ENCODE results near the gene TTC38.

Gene TTC38

DNA sequence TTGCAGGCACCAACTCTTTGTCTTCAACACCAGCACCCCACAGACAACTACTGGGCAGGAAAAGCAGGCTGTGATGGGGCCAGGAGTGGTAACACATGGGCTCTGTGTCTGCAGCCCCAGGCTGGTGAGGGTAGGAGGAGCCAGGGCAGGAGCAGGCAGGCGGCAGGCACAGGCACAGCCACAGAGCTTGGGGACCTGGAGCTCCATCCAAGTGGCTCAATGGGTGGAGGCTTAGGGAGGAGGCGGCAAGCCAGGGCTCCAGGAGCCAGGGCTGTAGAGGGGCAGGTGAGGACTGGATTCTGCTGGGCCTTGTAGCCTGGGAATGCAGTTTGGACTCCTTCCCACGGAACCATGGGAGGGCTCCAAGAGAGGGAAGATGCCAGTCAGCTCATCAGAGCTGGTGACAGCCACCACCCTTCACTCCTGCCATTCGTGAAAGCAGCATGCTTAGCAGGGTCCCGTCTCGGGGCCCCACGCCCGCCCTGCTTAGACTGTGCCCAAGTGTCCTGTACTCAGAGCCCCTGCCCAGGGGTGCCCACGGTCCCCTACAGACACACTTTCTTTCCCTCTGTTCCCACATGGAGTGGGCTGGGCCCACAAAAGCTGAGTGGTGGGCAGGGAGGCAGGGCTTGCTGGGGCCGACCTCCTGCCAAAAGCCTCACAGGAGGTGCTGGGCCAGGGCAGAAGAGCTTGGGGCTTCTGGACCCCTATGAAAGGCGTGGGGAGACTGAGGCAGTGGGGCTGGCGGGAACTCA, 12.4 kb downstream of the TTC38 start:
- no peak for DNase-seq

DNA sequence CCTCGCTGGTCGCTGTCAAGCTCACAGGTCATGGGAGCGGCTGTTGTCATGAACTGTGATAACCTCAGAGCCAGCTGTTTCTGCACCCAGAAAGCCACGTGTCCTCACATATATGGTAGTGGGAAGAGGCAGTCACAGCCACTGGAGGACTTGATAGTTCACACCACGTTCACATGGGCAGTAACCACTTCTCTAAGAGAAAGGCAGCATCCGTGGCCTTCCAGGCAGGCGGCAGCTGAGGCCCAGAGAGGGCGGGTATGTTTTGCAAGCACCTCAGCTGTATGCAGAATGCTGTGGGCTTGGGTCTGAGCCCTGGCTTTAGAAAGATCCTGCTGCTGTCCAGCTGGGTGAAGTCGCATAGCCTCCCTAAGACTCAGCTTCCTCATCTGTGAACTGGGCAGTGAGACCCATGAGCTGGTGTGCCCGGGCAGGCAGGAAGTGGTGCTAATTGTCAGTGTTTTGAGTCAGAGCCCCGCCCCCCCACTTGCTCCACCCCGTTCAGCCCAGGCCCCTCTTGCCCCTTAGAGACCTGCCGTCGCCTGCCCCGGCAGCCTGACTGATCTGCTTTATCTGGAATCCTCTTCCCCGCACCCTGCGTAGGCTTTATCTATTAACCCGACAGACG, 13.3 kb downstream of the TTC38 start:
- no peak for DNase-seq

DNA sequence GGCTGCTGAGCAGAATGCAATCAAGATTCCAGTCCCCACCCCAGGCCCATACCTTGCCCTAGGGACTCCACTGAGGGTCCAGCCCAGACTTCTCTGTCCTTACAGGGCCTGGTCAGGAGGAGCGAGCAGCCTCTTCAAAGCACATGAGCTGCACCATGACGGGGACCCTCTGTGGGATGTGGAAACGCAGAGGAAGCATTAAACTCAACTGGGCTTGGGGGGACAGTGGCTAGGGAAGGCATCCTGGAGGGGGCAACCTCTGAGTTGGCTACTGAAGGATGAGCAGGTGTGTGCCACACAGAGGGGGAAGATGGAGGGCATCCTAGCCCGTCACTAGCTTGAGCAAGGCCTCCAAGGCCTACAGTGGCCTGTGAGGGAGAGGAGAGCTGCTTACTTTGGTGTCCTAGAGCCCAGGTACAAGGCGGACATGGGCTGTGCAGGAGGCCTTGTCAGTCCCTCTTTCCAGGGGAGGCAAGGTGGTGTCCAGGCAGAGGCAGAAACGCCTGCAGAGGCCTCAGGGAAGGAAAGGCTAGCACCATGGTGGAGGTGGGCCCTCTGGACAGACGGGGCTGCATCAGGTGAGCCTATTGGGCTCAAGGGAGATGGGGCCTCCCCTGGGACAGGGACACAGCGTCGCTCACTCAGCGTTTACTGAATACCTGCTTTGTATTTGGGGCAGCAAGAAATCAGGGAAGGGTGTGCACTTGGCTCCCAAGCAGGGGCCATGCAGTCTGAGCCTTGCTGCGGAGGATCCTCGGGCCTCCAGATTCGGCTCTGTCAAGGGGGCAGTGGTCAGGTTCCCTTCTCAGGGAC, 14.3 kb downstream of the TTC38 start:
- no peak for DNase-seq

DNA sequence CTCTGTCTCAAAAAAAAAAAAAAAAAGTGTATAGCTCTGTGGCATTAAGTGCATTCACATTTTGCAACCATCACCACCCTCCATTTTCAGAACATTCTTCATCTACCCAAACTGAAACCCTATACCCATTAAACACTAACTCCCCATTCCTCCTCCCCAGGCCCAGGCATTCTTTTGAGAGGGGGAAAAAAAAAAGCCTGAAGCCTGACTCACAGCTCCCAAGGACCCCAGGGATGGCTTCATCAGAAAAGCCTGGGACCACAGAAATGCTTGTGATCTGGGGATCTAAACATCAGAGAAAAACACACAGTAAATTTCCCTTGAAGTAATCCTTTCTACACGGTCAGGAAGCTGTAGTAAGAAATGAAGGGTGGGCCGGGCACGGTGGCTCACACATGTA, 18.2 kb downstream of the TTC38 start:
- DNase-seq, result no peak

DNA sequence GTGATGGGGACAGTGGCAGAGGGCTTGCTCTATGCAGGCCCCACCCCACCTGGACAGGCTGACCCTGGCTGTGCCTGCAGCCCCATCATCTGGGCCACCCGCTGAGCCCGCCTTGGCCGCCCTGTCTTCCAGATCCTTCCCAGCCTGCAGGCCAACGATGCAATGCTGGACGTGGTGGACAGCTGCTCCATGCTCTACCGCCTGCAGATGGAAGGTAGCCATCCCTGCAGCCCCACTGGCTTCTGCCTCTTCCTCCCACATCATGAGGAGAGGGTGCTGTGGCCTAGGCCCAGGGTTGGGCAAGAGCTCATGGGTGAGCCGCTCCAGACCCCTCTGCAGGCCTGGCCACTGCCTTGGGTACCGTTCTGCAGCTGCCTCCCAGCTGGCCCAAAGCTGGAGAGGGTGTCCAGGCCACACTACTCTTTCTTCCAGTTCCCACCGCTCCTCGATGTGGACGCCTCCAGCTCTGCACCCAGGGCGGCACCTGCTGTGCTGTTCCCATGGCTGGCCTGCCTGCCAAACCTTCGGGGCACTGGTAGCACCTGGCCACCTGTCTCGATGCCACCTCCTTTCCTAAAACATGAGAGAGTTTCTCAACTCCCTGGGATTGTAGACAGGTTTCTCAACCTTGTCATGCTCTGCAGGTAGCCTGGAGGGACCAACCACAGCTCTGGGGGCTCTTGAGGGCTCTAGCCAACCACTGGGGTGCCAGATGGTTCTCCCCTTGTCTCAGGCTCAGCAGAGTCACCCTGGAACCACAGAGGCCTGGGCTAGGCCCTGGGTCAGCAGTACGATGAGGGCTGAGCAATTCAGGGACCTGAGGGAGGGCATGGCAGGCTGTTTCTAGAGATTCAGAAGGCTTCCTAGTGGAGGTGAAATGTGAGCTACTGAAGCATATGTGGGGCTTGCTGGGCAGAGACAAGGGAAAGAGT, 19.4 kb downstream of the TTC38 start:
- no peak for DNase-seq

DNA sequence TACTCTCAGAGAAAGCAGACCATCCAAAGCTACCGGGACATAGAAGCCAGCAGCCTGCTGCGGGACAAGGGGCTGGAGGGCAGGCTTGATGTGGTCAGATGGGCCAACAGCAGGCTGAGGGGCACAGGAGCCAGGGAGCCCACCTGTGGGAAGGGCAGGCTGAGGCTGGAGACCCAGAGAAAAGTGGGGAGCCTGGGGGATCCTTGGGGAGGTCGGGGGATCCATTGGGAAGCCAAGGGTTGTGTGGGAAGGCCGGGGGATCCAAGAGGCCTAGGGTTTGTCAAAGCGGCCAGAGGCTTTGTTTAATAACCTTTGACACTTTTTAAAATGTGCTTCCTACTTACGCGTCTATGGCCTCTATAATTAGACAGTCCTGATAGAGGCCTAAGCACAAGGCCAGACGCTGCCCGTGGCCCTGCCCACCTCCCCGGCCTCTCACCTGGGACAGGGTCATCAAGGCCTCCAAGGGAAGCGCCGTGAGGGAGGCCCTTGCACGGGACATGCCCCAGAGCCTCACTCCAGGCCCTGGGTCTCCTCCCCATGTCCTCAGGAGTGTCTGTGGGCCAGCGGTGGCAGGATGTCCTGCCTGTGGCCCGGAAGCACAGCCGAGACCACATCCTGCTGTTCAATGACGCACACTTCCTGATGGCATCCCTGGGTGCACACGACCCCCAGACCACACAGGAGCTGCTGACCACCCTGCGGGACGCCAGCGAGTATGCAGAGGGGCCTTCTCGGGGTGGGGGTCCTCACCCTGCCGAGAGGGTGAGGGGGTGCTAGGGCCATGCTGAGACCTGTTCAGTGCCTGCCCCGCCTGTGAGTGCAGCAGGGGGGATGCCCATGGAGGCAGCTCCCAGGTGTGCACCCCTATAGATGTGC, 20.3 kb downstream of the TTC38 start:
- no peak for DNase-seq

DNA sequence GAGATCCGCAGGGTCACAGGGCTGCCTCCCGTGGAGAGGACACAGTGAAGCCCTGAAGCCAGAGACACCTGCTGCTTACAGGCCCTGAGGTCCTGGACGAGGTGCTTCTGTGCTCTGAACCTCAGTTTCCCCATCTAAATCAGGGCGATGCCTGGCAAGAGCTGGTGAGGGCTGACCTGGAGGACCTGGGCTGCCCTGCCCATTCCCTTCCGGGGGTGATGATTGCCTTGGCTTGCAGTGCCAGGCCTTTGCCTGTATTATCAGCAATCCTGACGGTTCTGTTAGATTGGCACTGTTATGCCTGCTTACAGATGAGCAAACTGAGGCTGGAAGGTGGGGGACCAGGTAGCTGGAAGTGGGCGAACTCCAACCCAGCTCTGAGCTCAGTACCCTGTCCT, 21.0 kb downstream of the TTC38 start:
- no peak for DNase-seq

DNA sequence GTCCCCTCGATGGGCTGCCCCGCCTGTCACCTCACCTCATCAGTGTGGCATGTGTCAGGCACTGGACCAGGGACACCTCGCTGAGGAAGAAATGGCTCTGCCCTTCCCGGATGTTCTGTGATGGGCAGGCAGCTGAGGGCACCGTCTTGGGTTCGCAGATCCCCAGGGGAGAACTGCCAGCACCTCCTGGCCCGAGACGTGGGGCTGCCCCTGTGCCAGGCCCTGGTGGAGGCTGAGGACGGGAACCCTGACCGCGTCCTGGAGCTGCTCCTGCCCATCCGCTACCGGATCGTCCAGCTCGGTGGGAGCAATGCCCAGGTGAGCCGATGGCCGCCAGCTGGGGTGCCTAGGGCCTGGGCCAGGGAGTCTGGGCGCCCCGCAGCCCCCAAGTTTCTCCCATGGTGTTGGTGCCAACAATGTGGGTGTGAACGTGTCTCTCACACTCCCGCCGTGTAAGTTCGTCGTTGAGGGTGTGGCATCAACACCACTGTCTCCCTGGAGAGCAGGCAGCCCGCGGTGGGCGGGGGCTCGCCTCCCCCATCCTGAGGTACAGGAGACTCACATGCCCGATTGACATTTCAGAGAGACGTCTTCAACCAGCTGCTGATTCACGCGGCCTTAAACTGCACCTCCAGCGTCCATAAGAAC, 21.6 kb downstream of the TTC38 start:
- no peak for DNase-seq

DNA sequence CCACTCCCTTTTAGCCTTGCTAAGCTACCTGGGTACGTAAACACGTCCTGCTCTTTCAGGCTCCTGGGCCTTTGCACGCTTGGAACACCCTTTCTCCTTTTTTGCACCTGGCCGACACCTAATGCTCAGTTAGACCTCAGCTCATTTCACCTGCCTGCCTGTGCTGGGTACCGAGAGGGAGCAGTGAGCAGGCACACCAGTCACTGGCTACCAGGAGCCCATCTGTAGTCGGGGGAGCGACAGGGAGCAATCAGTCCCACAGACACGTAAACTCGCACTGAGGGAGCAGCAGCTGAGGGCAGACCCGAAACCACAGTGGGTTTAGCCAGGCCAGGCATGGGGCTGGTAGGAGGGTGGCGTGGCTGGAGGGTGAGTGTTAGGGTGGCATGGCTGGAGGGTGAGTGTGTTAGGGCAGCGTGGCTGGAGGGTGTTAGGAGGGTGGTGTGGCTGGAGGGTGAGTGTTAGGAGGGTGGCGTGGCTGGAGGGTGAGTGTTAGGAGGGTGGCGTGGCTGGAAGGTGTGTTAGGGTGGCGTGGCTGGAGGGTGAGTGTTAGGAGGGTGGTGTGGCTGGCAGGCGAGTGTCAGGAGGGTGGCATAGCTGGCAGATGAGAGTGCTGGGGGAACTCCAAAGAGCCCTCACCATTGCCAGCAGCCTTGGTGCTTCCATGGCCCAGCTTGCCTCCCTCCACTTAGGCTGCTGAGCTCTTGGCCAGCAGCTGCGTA, 22.5 kb downstream of the TTC38 start:
- no peak for DNase-seq

DNA sequence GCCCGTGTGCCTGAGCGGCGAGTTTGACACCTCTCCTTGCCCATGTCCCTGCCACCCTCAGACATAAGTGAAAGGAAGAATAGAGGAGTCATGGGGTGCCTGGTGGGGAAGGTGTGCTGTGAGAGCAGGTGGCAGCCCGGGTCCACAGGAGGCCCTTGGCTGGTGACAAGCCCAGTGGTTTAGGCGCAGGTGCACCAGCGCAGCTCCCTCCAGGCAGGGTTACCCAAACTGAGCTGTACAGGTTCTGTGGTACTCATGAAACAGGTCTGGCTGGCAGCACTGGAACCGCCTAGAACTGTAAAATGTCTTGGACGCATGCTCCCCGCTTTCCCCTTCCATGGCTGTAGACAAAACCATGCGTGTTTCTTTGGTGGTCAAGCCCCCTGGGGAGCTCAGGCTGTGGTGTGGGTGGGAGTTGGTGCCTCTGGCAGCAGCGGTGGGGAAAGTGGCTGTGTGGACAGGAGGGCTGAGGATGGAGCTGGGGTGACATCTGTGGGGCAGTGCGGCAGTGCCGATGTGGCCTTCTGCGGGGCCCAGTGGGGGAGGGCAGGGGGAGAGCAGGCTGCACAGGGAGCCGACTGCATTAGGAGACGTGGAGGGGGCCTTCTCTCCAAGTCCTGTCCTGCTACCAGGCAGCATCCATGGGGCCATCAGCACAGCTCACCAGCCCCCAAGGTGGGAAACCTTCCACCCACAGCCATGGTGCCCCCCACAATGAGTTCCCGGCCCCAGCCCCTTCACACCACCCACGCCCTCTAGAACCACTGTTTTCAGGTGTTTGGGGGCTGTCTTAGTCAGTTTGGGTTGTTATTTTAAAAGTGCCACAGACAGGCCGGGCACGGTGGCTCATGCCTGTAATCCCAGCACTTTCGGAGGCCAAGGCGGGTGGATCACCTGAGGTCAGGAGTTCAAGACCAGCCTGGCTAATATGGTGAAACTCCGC, 23.3 kb downstream of the TTC38 start:
- DNase-seq, result no peak

DNA sequence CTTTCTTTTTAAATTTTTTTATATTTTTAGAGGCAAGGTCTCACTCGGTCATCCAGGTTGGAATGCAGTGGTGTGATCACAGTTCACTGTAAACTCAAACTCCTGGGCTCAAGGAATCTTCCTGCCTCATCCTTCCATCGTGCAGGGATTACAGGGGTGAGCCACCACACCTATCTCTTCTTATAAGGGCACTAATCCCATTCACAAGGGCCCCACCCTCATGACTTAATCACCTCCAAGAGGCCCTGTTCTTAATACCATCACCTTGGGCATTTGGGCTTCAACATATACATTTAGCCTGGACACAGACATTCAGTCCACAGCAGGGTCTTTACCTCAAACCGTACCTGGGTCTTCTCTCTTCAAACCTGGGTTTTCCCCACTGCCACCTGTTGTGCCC, 24.4 kb downstream of the TTC38 start:
- no peak for DNase-seq

DNA sequence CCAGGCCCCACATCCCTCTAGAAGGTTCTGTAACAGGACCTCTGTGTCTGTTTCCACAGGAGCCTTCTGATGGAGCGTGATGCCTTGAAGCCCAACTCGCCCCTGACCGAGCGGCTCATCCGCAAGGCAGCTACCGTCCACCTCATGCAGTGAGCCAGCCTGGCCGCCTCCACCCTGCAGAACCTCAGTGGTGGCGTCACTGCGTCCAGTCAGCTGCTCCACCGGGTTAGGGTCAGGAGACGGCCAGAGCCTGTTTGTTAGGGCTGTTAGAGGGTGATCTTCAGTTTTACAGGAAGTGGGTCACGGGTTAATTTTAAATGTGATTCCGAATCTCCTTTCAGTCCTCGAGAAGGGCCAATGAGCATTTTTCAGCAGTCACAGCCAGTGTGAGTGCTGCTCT, 24.9 kb downstream of the TTC38 start:
- DNase-seq, result no peak

DNA sequence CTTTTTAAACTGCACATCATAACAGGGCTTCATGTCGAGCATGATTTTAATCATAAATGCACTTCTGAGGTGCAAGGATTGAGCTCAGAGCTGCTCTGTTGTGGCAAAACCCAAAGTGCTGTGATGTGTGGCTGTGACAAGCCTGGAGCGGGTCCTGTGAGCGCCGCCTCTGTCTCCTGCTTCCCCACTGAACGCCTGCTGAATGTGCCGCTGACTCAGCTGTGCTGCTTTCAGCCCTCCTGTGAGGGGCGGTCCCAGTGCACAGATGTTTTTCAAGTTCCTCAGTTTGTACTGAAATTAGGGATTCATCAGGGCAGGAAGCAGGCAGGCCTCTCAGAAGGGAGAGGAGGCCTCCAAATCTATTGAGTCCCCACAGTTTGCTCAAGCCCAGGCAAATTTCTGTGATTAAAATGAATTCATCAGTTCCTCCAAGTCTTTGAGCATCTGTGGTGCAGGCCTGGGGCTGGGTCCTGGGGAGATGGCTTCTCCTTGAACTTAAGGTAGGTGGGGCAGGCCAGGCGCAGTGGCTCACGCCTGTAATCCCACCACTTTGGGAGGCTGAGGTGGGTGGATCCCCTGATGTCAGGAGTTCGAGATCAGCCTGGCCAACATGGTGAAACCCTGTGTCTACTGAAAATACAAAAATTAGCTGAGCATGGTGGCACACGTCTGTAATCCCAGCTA, 25.9 kb downstream of the TTC38 start:
- DNase-seq, result no peak

DNA sequence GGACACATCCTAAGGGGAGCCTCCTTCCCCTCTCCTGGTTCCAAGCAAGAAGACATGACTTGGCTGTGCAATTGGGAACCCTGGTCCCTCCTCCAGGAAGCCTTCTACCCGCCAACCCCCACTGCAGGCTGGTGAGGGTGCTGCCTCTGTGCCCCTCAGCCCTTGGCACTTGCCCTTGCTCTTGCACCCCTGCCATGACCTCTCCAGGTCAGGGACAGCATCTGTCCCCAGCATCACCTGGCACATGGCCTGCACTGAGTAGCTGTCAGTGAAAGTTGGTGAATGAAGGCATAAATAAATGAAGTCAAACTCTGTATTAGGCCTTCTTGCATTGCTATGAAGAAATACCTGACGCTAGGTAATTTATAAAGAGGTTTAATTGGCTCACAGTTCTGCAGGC, 27.0 kb downstream of the TTC38 start:
- no peak for DNase-seq

DNA sequence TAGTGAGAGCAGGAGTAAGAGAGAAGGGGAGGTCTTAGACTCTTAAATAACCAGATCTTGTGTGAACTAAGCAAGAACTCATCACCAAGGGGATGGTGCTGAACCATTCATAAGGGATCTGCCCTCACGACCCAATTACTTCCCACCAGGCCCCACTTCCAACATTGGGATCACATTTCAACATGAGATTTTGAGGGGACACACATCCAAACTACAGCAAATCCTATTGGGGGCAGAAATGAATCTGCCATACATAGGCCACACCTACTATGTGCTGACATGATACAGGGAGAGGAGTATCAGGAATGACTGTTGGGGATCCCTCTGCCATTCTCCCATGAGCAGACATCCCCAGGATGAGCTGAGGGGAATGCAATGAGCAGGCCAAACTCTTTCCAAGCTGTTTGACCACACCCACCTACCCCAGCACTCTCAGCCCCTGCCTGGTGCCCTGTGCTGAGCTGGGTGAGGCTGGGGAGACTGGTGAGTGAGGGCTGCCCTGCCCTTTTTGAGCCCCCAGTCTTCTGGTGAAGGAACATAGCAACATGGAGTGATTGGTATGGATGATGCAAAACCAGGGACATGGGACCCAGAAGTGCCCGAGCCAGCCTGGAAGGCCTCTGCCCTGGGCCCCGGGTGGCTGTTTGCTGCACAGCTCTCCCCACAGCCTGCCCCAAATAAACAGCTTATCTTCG, 27.6 kb downstream of the TTC38 start:
- DNase-seq, result no peak

DNA sequence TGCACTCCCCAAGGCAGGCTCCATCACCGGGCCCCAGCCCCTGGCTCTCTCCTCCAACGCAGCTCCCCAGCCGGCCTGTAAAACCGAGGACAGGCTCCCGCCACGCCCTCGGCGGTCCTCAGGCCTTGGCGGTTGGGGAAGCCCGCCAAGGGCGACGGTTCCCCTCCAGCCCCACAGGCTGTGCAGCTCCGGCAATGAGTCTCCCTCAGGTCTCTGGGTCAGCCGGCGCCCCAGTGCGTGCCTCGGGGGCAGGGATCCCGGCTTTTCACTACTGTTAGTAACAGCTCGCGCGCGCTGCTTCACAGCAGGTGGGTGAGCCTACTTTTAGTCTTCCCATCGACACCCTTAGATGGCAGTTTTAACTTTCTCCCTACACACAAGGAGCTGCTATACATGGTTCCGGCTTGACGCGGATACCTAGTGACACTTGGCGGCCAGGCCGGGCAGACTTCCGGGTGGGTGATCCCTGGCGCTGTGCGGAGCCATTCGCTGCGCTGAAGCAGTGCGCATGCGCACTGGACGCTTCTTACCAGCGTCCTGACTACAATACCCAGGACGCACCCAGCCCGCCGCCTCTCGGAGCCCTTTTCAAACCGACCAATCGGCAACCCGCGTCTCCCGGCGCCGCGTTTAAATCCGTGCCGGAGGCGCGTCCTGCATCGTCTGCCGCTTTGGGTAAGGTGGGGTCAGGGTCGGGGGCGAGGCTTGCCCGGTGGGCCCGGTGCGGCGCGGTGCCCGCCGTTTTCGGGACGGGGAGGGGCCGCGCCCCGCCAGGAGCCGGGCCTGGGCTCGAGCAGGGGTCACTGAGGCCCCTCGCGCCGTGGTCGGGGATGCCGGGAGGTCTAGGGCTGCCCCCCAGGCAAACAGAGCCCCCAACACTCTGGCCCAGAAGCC, 28.7 kb downstream of the TTC38 start, which contains the start of gene GTSE1:
TSS of gene GTSE1 (plus strand) at position 614 of the 894 bp plus-strand sequence. CDS start 531 bp downstream, outside the sequence.
- peak; percentile 96 for DNase-seq
